ENCODE measurements around the gene JAK1.

Gene JAK1

DNA sequence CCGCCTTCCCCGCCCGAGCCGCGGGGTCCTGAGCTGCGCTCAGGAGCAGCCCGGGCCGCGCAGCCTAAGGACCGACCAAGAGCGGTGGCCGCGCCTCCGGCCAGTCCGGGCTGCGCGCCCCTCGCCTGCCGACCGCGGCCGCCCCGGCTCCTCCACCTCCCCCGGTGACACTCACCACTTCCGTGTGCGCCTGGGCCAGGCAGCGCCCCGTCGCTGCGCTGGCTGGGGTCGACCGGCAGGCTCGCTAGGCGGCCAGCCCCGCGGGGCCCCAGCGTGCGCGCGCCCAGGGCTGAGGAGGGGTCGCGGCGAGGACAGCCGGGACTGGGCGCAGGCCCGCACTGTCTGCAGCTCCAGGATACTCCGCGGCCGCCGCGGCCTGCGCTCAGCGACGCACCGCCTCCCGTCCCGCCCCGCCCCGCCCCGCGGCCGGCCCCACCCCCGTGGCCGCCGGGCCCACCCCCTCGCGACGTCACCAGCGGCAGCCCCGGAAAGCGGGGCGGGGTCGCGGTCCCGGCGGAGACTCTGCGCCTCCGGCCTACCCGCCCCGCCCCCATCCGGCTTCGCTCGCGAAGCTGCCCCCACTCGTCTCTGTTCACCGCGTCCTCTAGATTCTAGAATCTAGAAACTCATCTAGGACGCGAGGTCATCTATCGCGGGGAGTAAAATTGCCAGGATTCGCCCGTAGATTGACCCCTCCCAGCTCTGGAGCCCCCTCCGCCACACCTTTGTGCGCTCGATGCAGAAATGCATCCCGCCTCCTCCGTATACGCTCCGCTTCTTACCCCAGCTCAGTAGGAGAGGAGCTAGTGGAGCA, at the start of gene JAK1:
JAK1 (minus strand) TSS at position 392 of the 814 bp plus-strand sequence. CDS start 80,285 bp downstream, outside the sequence.
- Histone ChIP-seq H3K27me3 (ENCODE audit: insufficient read depth, insufficient read length) (peaks cover 41% of the 10 kb centered on the region), H3K4me3 (ENCODE audit: insufficient read length, low read depth) (peak within 1 kb of the TSS; percentile 79), H3K4me1 (ENCODE audit: insufficient read depth, insufficient read length) (no peaks in the 10 kb centered on the region), H3K9ac (ENCODE audit: insufficient read length, low read depth) (peak within 1 kb of the TSS; percentile 86), H3K9me3 (ENCODE audit: insufficient read depth, low read length) (no peaks in the 10 kb centered on the region), H3K36me3 (ENCODE audit: insufficient read depth, insufficient read length, low read length) (no peaks in the 10 kb centered on the region)
- no peak for TF ChIP-seq ZNF274 (IDR thresholded peaks at IDR 0.05; ENCODE audit: low read depth, low read length)
- TF ChIP-seq YY1 (IDR thresholded peaks at IDR 0.05; ENCODE audit: insufficient read depth, insufficient read length) = no peak
- TF ChIP-seq SUZ12 (IDR thresholded peaks at IDR 0.05; ENCODE audit: extremely low read depth, insufficient read depth, insufficient read length) = no peak
- DNase-seq (ENCODE audit: low read depth, low spot score) = peak; percentile 78

DNA sequence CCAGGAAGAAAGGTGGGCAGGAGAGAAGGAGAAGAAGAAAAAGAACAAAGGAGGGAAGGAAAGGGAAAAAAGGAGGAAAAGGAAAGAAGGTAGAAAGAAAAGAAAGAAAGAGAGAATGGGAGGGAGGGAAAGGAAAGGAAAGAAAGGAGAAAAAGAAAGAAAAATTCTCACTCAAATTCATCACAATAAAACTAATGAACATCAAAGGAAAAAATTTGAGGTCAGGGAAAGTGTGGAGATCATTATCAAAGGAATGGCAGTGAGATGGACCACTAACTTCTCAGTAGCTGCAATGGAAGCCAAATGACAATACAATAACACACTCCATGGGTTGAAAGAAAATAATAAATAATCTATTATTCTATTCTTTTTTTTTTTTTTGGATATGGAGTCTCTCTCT, 48.0 kb upstream of the JAK1 start:
- Histone ChIP-seq H3K9me3 (ENCODE audit: insufficient read depth, low read length) (no peaks in the 10 kb centered on the region), H3K4me1 (ENCODE audit: insufficient read depth, insufficient read length) (no peaks in the 10 kb centered on the region), H3K36me3 (ENCODE audit: insufficient read depth, insufficient read length, low read length) (no peaks in the 10 kb centered on the region), H3K9ac (ENCODE audit: insufficient read length, low read depth) (no peak overlapping the region), H3K4me3 (ENCODE audit: insufficient read length, low read depth) (no peak overlapping the region), H3K27me3 (ENCODE audit: insufficient read depth, insufficient read length) (no peaks in the 10 kb centered on the region)
- DNase-seq (ENCODE audit: low read depth, low spot score) = no peak
- TF ChIP-seq SUZ12 (IDR thresholded peaks at IDR 0.05; ENCODE audit: extremely low read depth, insufficient read depth, insufficient read length) (no peak), ZNF274 (IDR thresholded peaks at IDR 0.05; ENCODE audit: low read depth, low read length) (no peak), YY1 (IDR thresholded peaks at IDR 0.05; ENCODE audit: insufficient read depth, insufficient read length) (no peak)

DNA sequence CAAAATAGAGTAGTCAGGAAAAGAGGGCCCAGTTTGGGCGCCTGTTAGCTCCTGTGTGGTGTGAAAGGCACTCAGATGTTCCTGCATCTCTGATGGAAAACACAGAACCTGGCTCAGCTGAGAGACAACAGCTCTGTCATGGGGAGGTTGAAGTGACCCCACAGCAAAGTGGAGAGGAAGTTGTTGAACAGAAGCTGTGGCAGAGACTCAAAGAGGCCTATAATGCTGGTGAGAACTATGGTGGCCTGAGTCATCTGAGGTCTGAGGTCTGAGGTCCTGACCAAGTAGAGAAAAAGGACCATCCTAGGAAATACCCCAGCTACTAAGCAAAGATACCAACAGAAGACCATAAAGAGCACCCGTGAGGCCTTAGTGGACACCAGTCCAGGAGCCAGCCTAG, 45.6 kb upstream of the JAK1 start:
- no peak overlapping the region for H3K9ac ChIP-seq (ENCODE audit: insufficient read length, low read depth)
- no peak for DNase-seq (ENCODE audit: low read depth, low spot score)
- no peak overlapping the region for H3K4me3 ChIP-seq (ENCODE audit: insufficient read length, low read depth)
- no peaks in the 10 kb centered on the region for H3K4me1 ChIP-seq (ENCODE audit: insufficient read depth, insufficient read length)
- H3K9me3 ChIP-seq (ENCODE audit: insufficient read depth, low read length) = no peaks in the 10 kb centered on the region
- no peak for TF ChIP-seq ZNF274 (IDR thresholded peaks at IDR 0.05; ENCODE audit: low read depth, low read length)
- TF ChIP-seq YY1 (IDR thresholded peaks at IDR 0.05; ENCODE audit: insufficient read depth, insufficient read length) = no peak
- peaks cover under 1% of the 10 kb centered on the region for H3K27me3 ChIP-seq (ENCODE audit: insufficient read depth, insufficient read length)
- no peaks in the 10 kb centered on the region for H3K36me3 ChIP-seq (ENCODE audit: insufficient read depth, insufficient read length, low read length)

DNA sequence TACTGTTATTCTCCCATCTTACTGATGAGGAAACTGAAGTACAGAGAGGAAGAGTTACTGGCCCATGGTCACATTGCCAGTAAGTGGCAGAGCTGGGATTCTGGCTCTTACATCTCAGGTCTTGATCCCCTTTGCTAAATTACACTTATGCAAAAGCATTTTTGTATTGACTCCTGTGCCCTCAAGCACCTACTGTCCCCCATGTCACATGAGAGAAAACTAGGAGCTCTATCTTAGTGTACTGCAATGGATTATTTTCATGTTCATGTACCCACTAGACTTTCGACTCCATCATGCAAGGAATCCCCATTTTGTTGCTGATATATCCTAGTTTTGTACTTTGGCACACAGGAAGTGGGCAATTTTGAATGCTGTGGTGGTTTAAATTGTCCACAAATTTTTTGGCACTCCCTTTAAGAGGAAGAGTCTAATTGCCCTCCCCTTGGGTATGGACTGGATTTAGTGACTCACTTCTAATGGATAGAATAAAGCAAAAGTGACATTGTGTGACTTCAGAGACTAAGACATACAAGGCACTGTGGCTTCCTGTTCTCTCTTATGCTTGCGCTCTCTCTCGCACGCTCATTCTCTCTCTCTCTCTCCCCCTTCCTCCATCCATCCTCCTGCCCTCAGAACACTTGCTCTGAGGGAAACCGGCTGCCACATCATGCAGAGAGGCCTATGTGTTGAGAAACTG, 43.5 kb upstream of the JAK1 start:
- TF ChIP-seq YY1 (IDR thresholded peaks at IDR 0.05; ENCODE audit: insufficient read depth, insufficient read length) = no peak
- TF ChIP-seq ZNF274 (IDR thresholded peaks at IDR 0.05; ENCODE audit: low read depth, low read length) = no peak

DNA sequence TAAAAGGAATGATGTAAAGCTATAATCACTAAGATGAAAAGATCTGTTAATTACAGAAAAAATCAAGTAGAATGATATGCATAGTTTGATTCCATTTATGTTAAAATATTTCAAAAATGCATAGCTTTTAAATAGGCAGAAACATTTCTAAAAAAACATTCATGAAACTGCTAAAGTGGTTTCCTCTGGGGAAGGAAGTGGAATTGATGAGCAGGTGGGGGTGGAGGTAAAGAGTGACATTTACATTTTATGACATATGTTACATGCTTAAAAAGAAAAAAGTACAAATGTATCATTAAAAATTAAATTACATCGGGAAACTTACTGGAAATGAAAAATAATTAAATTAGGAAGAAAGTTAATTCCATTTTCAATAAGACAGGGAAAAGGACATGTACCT, 42.8 kb upstream of the JAK1 start:
- no peaks in the 10 kb centered on the region for H3K4me1 ChIP-seq (ENCODE audit: insufficient read depth, insufficient read length)
- H3K9ac ChIP-seq (ENCODE audit: insufficient read length, low read depth) = no peak overlapping the region
- no peak for DNase-seq (ENCODE audit: low read depth, low spot score)
- H3K9me3 ChIP-seq (ENCODE audit: insufficient read depth, low read length) = no peaks in the 10 kb centered on the region
- no peak for TF ChIP-seq SUZ12 (IDR thresholded peaks at IDR 0.05; ENCODE audit: extremely low read depth, insufficient read depth, insufficient read length)
- TF ChIP-seq YY1 (IDR thresholded peaks at IDR 0.05; ENCODE audit: insufficient read depth, insufficient read length) = no peak
- no peaks in the 10 kb centered on the region for H3K36me3 ChIP-seq (ENCODE audit: insufficient read depth, insufficient read length, low read length)
- H3K4me3 ChIP-seq (ENCODE audit: insufficient read length, low read depth) = no peak overlapping the region
- H3K27me3 ChIP-seq (ENCODE audit: insufficient read depth, insufficient read length) = peaks cover 17% of the 10 kb centered on the region

More for the DNA sequence above, 43.5 kb upstream of the JAK1 start:
- Histone ChIP-seq H3K27me3 (ENCODE audit: insufficient read depth, insufficient read length) (peaks cover 10% of the 10 kb centered on the region), H3K9me3 (ENCODE audit: insufficient read depth, low read length) (no peaks in the 10 kb centered on the region), H3K4me1 (ENCODE audit: insufficient read depth, insufficient read length) (no peaks in the 10 kb centered on the region), H3K36me3 (ENCODE audit: insufficient read depth, insufficient read length, low read length) (no peaks in the 10 kb centered on the region), H3K4me3 (ENCODE audit: insufficient read length, low read depth) (no peak overlapping the region), H3K9ac (ENCODE audit: insufficient read length, low read depth) (no peak overlapping the region)
- DNase-seq (ENCODE audit: low read depth, low spot score) = no peak

DNA sequence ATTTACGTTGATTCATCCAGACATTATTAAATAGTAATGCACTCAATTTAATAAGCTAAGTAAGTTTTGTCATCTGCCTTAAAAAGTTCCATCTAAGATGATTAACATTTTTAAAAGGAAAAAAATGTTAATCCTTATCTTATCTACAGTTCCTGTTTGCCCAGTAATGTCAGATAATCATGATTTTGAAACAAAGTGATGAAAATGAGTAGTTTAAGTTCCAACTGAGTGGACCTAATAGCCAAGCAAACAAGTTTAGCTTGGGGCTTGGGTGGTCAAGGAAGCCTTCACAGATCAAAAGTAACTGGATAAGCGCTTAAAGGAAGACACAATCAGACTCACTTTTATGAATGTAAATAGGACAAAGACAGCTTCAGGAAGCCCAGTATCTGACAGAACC, 40.5 kb upstream of the JAK1 start:
- no peak for DNase-seq (ENCODE audit: low read depth, low spot score)
- Histone ChIP-seq H3K9ac (ENCODE audit: insufficient read length, low read depth) (no peak overlapping the region), H3K36me3 (ENCODE audit: insufficient read depth, insufficient read length, low read length) (no peaks in the 10 kb centered on the region), H3K27me3 (ENCODE audit: insufficient read depth, insufficient read length) (peaks cover 41% of the 10 kb centered on the region), H3K4me3 (ENCODE audit: insufficient read length, low read depth) (no peak overlapping the region), H3K9me3 (ENCODE audit: insufficient read depth, low read length) (no peaks in the 10 kb centered on the region), H3K4me1 (ENCODE audit: insufficient read depth, insufficient read length) (no peaks in the 10 kb centered on the region)
- TF ChIP-seq YY1 (IDR thresholded peaks at IDR 0.05; ENCODE audit: insufficient read depth, insufficient read length) (no peak), ZNF274 (IDR thresholded peaks at IDR 0.05; ENCODE audit: low read depth, low read length) (no peak), SUZ12 (IDR thresholded peaks at IDR 0.05; ENCODE audit: extremely low read depth, insufficient read depth, insufficient read length) (no peak)

DNA sequence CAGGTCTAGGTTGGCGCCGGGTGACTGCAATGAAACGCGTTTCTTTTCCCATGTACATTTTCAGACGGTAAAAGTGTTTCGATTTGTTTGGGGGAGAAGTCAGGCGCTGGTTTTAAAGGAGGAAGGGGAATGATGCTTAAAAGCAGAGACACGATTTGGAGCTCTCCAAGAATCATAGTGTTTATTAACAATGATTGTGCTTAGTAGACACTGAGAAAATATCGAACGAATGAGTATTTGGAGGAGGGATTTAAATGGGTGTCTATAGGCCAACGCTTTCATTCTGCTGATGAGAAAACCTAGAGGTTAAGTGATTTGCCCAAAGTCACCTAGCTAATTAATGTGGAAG, 36.9 kb upstream of the JAK1 start:
- TF ChIP-seq ZNF274 (IDR thresholded peaks at IDR 0.05; ENCODE audit: low read depth, low read length) = no peak
- TF ChIP-seq YY1 (IDR thresholded peaks at IDR 0.05; ENCODE audit: insufficient read depth, insufficient read length) = no peak
- no peak for TF ChIP-seq SUZ12 (IDR thresholded peaks at IDR 0.05; ENCODE audit: extremely low read depth, insufficient read depth, insufficient read length)
- Histone ChIP-seq H3K27me3 (ENCODE audit: insufficient read depth, insufficient read length) (peaks cover 52% of the 10 kb centered on the region), H3K36me3 (ENCODE audit: insufficient read depth, insufficient read length, low read length) (no peaks in the 10 kb centered on the region), H3K9ac (ENCODE audit: insufficient read length, low read depth) (peak overlapping the region; percentile 73), H3K9me3 (ENCODE audit: insufficient read depth, low read length) (peaks cover 11% of the 10 kb centered on the region), H3K4me1 (ENCODE audit: insufficient read depth, insufficient read length) (peaks cover 7% of the 10 kb centered on the region), H3K4me3 (ENCODE audit: insufficient read length, low read depth) (peak overlapping the region; percentile 48)
- DNase-seq (ENCODE audit: low read depth, low spot score) = no peak

Measured in NT2/D1 (cell line).